WTC11 (cell line): ENCODE measurements around the gene TUBGCP3. TPM values are rescaled to one million over a fixed set of nuclear protein-coding genes. Genes with fewer than 3 reads are reported as not detected.

Source experiments
- ATAC-seq: fragments of 200-7000 bp; cut with Tn5 transposase; 2 replicates; pipeline ENCODE4 v1.10.0; 2021; ENCODE audit warnings: mild to moderate bottlenecking, moderate library complexity
- CTCF ChIA-PET: fragments of 300-600 bp; sonication (Branson Sonifier 250); formaldehyde crosslinking; loops from one replicate; lab custom pipeline; 2021; ENCODE audit warnings: antibody characterized with exemption; lab: Charles Lee
- POLR2A ChIA-PET: fragments of 350-600 bp; sonication (Branson Sonifier 250); formaldehyde crosslinking; loops from one replicate; lab custom pipeline; 2021; ENCODE audit warnings: antibody characterized with exemption; lab: Charles Lee
- DNase-seq: peaks from one replicate; pipeline ENCODE4 v3.0.0; 2021; ENCODE audit warnings: low spot score
- H3K27ac Mint-ChIP-seq: 2 replicates; pipeline ENCODE4 v1.8.0; 2021; ENCODE audit warnings: mixed read lengths
- H3K27me3 Mint-ChIP-seq: 2 replicates; pipeline ENCODE4 v1.8.0; 2021; ENCODE audit warnings: low read depth, mild to moderate bottlenecking, moderate library complexity, mixed read lengths
- H3K36me3 Mint-ChIP-seq: 2 replicates; pipeline ENCODE4 v1.8.0; 2021; ENCODE audit warnings: mixed read lengths
- H3K4me1 Mint-ChIP-seq: 2 replicates; pipeline ENCODE4 v1.8.0; 2022; ENCODE audit warnings: mixed read lengths
- H3K4me3 Mint-ChIP-seq: 2 replicates; pipeline ENCODE4 v1.8.0; 2021; ENCODE audit warnings: mild to moderate bottlenecking, moderate library complexity, mixed read lengths
- H3K9me3 Mint-ChIP-seq: 2 replicates; pipeline ENCODE4 v1.8.0; 2021; ENCODE audit warnings: mixed read lengths
- FOXJ3 ChIP-seq: sonication (generic); formaldehyde crosslinking; IDR thresholded peaks from 2 replicates; pipeline ENCODE4 v1.9.0; 2021; ENCODE audit warnings: missing genetic modification reagents, mild to moderate bottlenecking, borderline replicate concordance
- FOXP1 ChIP-seq: sonication (generic); formaldehyde crosslinking; IDR thresholded peaks from 2 replicates; pipeline ENCODE4 v1.8.0; 2022; ENCODE audit warnings: missing genetic modification reagents, mild to moderate bottlenecking, moderate library complexity, borderline replicate concordance
- GRHL2 ChIP-seq: fragments of 250-450 bp; sonication (Bioruptor Pico); IDR thresholded peaks from 2 replicates; pipeline ENCODE4 v1.8.0; 2022; ENCODE audit warnings: mild to moderate bottlenecking, moderate library complexity; ENCODE audit not compliant: insufficient replicate concordance, severe bottlenecking
- IRF2 ChIP-seq: sonication (generic); formaldehyde crosslinking; IDR thresholded peaks from 2 replicates; pipeline ENCODE4 v1.8.0; 2022; ENCODE audit warnings: low read depth, missing genetic modification reagents, borderline replicate concordance
- JUN ChIP-seq: sonication (generic); formaldehyde crosslinking; IDR thresholded peaks from 2 replicates; pipeline ENCODE4 v1.8.0; 2023; ENCODE audit warnings: mild to moderate bottlenecking, missing genetic modification reagents
- MYBL2 ChIP-seq: sonication (generic); formaldehyde crosslinking; IDR thresholded peaks from 2 replicates; pipeline ENCODE4 v1.8.1; 2023; ENCODE audit warnings: mild to moderate bottlenecking, moderate library complexity, missing genetic modification reagents
- NFE2L1 ChIP-seq: sonication (generic); formaldehyde crosslinking; IDR thresholded peaks from 2 replicates; pipeline ENCODE4 v1.8.1; 2023; ENCODE audit warnings: missing genetic modification reagents
- NFYB ChIP-seq: sonication (generic); formaldehyde crosslinking; conservative IDR thresholded peaks from 2 replicates; pipeline ENCODE4 v1.8.0; 2022; ENCODE audit warnings: low read depth, missing genetic modification reagents
- PRRX2 ChIP-seq: fragments of 250-450 bp; sonication (Bioruptor Pico); IDR thresholded peaks from 2 replicates; pipeline ENCODE4 v1.8.0; 2021; ENCODE audit warnings: mild to moderate bottlenecking
- RELA ChIP-seq: sonication (generic); formaldehyde crosslinking; IDR thresholded peaks from 2 replicates; pipeline ENCODE4 v1.8.1; 2022; ENCODE audit warnings: missing genetic modification reagents, mild to moderate bottlenecking, borderline replicate concordance
- SOX15 ChIP-seq: fragments of 250-450 bp; sonication (Bioruptor Pico); IDR thresholded peaks from 2 replicates; pipeline ENCODE4 v1.9.0; 2021; ENCODE audit warnings: mild to moderate bottlenecking
- TCF7 ChIP-seq: sonication (generic); formaldehyde crosslinking; IDR thresholded peaks from 2 replicates; pipeline ENCODE4 v1.8.0; 2022; ENCODE audit warnings: mild to moderate bottlenecking, low read depth, missing genetic modification reagents, moderate library complexity
- TP53 ChIP-seq: sonication (generic); formaldehyde crosslinking; IDR thresholded peaks from 2 replicates; pipeline ENCODE4 v1.8.1; 2023; ENCODE audit warnings: mild to moderate bottlenecking, missing genetic modification reagents
- ZNF121 ChIP-seq: sonication (generic); formaldehyde crosslinking; IDR thresholded peaks from 2 replicates; pipeline ENCODE4 v1.8.0; 2023; ENCODE audit warnings: missing genetic modification reagents
- ZNF219 ChIP-seq: sonication (generic); formaldehyde crosslinking; IDR thresholded peaks from 2 replicates; pipeline ENCODE4 v1.8.0; 2023; ENCODE audit warnings: missing genetic modification reagents, mild to moderate bottlenecking, borderline replicate concordance
- ZNF232 ChIP-seq: sonication (generic); formaldehyde crosslinking; IDR thresholded peaks from 2 replicates; pipeline ENCODE4 v1.8.0; 2022; ENCODE audit warnings: mild to moderate bottlenecking, missing genetic modification reagents
- ZNF671 ChIP-seq: fragments of 250-450 bp; sonication (Bioruptor Pico); IDR thresholded peaks from 2 replicates; pipeline ENCODE4 v1.8.0; 2021; ENCODE audit warnings: mild to moderate bottlenecking
- total RNA-seq: library from RNA; stranded (reverse); gene quantifications from 3 replicates; pipeline ENCODE4 v1.2.3, GENCODE V29; 2021
- TF ChIP-seq, protein P1 (sequence below): sonication (generic); formaldehyde crosslinking; IDR thresholded peaks from 2 replicates; pipeline ENCODE4 v1.8.1; 2023; ENCODE audit warnings: mild to moderate bottlenecking, missing genetic modification reagents, moderate library complexity
- TF ChIP-seq, protein P2 (sequence below): fragments of 250-450 bp; sonication (Bioruptor Pico); conservative IDR thresholded peaks from 2 replicates; pipeline ENCODE4 v1.9.0; 2021; ENCODE audit warnings: mild to moderate bottlenecking
- TF ChIP-seq, protein P3 (sequence below): sonication (generic); formaldehyde crosslinking; IDR thresholded peaks from 2 replicates; pipeline ENCODE4 v1.8.1; 2022; ENCODE audit warnings: mild to moderate bottlenecking, moderate library complexity, missing genetic modification reagents
- TF ChIP-seq, protein P4 (sequence below): sonication (generic); formaldehyde crosslinking; conservative IDR thresholded peaks from 2 replicates; pipeline ENCODE4 v1.8.1; 2022; ENCODE audit warnings: mild to moderate bottlenecking, missing genetic modification reagents
- TF ChIP-seq, protein P5 (sequence below): sonication (generic); formaldehyde crosslinking; IDR thresholded peaks from 2 replicates; pipeline ENCODE4 v1.8.1; 2023; ENCODE audit warnings: mild to moderate bottlenecking, missing genetic modification reagents
- TF ChIP-seq, protein P6 (sequence below): fragments of 200-600 bp; IDR thresholded peaks from 2 replicates; pipeline ENCODE4 v1.8.0; 2022; ENCODE audit warnings: antibody characterized with exemption

The TUBGCP3 gene
- total RNA-seq, 1 experiment from 2014 or later, result 29.9 TPM

DNA sequence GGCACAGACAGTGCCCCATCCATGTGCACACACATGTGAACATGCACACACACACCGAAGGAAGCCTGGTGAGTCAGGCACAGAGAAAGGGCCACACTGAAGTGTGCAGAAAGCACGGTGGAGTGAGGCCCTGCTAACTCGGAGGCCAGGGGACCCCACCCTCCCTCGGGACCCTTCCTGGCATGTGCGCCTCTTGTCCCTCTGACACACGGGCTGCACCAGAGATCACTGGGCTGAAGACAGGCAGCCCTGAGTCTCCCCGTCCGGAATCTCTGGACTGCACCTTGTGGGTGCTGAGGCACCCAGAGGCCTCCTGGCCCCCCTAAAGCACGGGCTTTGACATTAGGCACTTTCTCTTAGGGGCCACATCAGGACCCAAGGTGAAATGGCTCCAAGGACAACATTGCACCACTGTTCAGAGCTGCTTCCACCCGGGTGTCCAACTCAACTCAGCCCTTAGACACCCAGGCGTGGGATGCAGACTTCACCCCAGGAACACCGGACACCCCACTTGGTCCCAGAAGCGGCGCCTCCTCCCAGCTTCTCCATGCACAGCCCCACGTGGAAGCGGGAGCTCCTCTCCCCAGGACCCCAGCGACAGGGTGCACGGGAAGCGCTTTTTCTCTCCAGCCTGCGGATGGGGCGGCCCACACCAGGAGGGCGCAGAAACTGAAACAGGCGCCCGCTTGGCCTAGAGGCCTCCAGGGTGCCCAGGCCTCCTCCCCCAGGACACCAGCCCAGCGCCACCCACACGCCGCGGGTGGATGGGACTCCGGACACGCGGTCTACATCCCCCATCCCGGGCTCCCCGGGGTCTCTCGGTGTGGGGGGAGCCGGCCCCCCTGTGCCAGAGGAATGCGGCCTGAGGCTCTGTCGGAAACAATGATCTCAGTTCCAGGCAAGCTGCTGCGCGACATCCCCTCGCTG lies 121.6 kb downstream of the TUBGCP3 start:
- H3K4me1 Mint-ChIP-seq, result no peaks in the 10 kb centered on the region
- peaks cover 4% of the 10 kb centered on the region; the same call in 1 of the 2 replicates for H3K36me3 Mint-ChIP-seq
- CTCF ChIA-PET, result no interaction called here
- no peak for ATAC-seq
- no peak overlapping the region for H3K27ac Mint-ChIP-seq
- H3K27me3 Mint-ChIP-seq, result peaks cover 2% of the 10 kb centered on the region; the same call in 1 of the 2 replicates
- POLR2A ChIA-PET, result no interaction called here
- H3K4me3 Mint-ChIP-seq, result no peak overlapping the region
- TF ChIP-seq RELA (no peak), ZNF121 (CRISPR knock-in tag) (no peak), IRF2 (CRISPR knock-in tag) (no peak), FOXJ3 (no peak), SOX15 (CRISPR knock-in tag) (no peak), ZNF219 (CRISPR knock-in tag) (no peak), NFYB (no peak), ZNF671 (no peak), GRHL2 (no peak), JUN (CRISPR knock-in tag) (no peak), FOXP1 (no peak), NFE2L1 (CRISPR knock-in tag) (no peak), ZNF232 (CRISPR knock-in tag) (no peak), TCF7 (CRISPR knock-in tag) (no peak)
- TF ChIP-seq, protein P1, sequence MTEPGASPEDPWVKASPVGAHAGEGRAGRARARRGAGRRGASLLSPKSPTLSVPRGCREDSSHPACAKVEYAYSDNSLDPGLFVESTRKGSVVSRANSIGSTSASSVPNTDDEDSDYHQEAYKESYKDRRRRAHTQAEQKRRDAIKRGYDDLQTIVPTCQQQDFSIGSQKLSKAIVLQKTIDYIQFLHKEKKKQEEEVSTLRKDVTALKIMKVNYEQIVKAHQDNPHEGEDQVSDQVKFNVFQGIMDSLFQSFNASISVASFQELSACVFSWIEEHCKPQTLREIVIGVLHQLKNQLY (CRISPR knock-in tag), result no peak
- TF ChIP-seq, protein P2, sequence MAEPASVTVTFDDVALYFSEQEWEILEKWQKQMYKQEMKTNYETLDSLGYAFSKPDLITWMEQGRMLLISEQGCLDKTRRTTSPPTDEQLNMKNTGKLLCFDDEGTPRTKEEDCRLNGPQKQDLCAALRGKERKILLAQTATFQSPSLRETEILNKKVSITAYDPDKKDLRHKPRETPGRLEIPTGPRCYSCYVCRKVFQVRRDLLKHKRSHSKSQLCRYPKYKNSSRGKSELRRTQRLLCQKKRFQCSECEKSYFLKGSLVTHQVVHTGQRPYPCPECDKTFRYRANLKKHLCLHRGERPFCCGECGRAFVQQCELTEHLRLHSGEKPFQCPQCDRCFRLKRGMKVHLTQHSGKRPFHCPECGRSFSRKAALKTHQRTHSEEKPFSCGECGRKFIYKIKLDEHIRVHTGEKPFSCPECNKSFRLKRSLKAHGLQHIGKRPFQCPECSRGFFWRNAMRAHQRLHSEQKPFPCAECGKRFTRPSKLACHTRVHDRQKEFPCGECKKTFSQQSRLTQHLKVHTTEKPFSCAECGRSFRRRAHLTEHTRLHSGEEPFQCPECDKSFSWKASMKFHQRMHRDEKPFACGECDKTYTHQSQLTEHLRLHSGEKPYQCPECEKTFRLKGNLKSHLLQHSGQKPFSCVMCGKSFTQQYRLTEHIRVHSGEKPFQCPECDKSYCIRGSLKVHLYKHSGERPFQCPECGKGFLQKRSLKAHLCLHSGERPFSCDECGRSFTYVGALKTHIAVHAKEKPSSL (CRISPR knock-in tag), result no peak
- TF ChIP-seq, protein P3, sequence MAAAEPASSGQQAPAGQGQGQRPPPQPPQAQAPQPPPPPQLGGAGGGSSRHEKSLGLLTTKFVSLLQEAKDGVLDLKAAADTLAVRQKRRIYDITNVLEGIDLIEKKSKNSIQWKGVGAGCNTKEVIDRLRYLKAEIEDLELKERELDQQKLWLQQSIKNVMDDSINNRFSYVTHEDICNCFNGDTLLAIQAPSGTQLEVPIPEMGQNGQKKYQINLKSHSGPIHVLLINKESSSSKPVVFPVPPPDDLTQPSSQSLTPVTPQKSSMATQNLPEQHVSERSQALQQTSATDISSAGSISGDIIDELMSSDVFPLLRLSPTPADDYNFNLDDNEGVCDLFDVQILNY (CRISPR knock-in tag), result no peak
- TF ChIP-seq, protein P4, sequence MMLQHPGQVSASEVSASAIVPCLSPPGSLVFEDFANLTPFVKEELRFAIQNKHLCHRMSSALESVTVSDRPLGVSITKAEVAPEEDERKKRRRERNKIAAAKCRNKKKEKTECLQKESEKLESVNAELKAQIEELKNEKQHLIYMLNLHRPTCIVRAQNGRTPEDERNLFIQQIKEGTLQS (CRISPR knock-in tag), result no peak
- no peak for DNase-seq
- peaks cover 9% of the 10 kb centered on the region for H3K9me3 Mint-ChIP-seq

DNA sequence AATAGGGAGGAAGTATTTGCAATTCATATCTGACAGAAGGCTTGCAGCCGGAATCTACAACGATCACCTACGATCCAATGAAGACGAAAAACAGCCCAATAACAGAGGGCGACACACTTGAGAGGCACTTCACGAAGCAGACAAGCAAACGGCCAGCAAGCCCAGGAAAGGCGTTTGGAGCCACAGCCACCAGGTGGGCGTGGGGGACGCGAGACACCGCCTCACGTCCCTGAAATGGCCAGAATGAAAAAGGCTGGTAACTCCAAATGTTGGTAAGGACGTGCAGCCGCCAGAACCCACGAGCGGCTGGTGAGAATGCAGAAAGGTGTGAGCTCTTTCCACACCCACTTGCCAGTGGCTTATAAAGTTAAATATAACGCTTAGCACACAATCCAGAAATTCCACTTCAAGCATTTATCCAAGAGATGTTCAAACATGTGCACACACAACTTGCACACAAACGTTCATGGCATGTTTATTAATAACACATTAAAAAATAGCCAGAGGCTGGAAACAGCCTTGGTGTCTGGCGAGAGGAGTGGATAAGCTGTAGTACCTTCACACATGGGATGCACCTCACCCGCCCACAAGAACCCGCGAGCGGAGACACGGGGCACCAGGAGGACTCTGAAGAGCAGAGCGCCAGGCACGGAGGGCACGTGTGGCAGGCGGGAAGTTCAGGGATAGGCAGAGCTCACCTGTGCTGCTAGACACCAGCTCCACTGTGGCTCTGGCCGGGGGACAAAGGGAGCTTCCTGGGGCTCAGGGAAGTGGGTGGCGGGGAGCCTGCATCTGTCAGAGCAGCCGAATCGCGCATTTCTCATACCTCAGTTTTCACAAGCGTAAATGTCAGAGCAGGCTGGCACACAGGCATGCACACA lies 122.5 kb downstream of the TUBGCP3 start:
- ATAC-seq (no peak), DNase-seq (no peak)
- Mint-ChIP-seq H3K9me3 (peaks cover 9% of the 10 kb centered on the region), H3K27me3 (peaks cover 2% of the 10 kb centered on the region; the same call in 1 of the 2 replicates), H3K4me3 (no peak overlapping the region), H3K36me3 (peaks cover 4% of the 10 kb centered on the region; the same call in 1 of the 2 replicates), H3K4me1 (no peaks in the 10 kb centered on the region), H3K27ac (no peak overlapping the region)
- CTCF ChIA-PET, result no interaction called here
- POLR2A ChIA-PET, result no interaction called here
- TF ChIP-seq, protein P5, sequence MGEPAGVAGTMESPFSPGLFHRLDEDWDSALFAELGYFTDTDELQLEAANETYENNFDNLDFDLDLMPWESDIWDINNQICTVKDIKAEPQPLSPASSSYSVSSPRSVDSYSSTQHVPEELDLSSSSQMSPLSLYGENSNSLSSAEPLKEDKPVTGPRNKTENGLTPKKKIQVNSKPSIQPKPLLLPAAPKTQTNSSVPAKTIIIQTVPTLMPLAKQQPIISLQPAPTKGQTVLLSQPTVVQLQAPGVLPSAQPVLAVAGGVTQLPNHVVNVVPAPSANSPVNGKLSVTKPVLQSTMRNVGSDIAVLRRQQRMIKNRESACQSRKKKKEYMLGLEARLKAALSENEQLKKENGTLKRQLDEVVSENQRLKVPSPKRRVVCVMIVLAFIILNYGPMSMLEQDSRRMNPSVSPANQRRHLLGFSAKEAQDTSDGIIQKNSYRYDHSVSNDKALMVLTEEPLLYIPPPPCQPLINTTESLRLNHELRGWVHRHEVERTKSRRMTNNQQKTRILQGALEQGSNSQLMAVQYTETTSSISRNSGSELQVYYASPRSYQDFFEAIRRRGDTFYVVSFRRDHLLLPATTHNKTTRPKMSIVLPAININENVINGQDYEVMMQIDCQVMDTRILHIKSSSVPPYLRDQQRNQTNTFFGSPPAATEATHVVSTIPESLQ (CRISPR knock-in tag), result no peak
- TF ChIP-seq PRRX2 (CRISPR knock-in tag) (no peak), FOXP1 (no peak), MYBL2 (CRISPR knock-in tag) (no peak), TP53 (no peak), FOXJ3 (no peak)
- TF ChIP-seq, protein P6, sequence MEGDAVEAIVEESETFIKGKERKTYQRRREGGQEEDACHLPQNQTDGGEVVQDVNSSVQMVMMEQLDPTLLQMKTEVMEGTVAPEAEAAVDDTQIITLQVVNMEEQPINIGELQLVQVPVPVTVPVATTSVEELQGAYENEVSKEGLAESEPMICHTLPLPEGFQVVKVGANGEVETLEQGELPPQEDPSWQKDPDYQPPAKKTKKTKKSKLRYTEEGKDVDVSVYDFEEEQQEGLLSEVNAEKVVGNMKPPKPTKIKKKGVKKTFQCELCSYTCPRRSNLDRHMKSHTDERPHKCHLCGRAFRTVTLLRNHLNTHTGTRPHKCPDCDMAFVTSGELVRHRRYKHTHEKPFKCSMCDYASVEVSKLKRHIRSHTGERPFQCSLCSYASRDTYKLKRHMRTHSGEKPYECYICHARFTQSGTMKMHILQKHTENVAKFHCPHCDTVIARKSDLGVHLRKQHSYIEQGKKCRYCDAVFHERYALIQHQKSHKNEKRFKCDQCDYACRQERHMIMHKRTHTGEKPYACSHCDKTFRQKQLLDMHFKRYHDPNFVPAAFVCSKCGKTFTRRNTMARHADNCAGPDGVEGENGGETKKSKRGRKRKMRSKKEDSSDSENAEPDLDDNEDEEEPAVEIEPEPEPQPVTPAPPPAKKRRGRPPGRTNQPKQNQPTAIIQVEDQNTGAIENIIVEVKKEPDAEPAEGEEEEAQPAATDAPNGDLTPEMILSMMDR, result no peak
- TF ChIP-seq, protein P2 (CRISPR knock-in tag), result no peak
